Colonic mucosa (tissue), 4 donors: ENCODE data around the gene ARHGAP10. TPM values are rescaled to one million over a fixed set of nuclear protein-coding genes. Genes with fewer than 3 reads are reported as not detected.

Source experiments
- DNase-seq: peaks from one replicate; pipeline ENCODE4 v3.0.0-alpha.2; 2020
- H3K27ac ChIP-seq: fragments of 200-600 bp; one replicate; pipeline ENCODE4 v1.8.0; 2021
- H3K27me3 ChIP-seq: fragments of 200-600 bp; one replicate; pipeline ENCODE4 v1.8.0; 2021
- H3K36me3 ChIP-seq: fragments of 200-600 bp; one replicate; pipeline ENCODE4 v1.8.0; 2021
- H3K4me1 ChIP-seq: fragments of 200-600 bp; one replicate; pipeline ENCODE4 v1.8.0; 2021; ENCODE audit warnings: mild to moderate bottlenecking
- H3K4me3 ChIP-seq: fragments of 200-600 bp; one replicate; pipeline ENCODE4 v1.8.0; 2021
- H3K9ac ChIP-seq, 2 donors: one replicate each; pipeline ENCODE4 v1.7.0; 2013; ENCODE audit warnings: control low read depth in 2 of 2, low read depth in 2 of 2, low read length in 2 of 2
- H3K9me3 ChIP-seq: fragments of 200-600 bp; one replicate; pipeline ENCODE4 v1.8.0; 2021
- CTCF ChIP-seq: fragments of 200-600 bp; IDR thresholded peaks from one replicate; pipeline ENCODE4 v1.8.0; 2022; ENCODE audit warnings: antibody characterized with exemption, mild to moderate bottlenecking
- intact Hi-C: fragments of 100-400 bp; cut with DNase I; formaldehyde crosslinking; loops from one replicate; pipeline ENCODE4 v1.14.1; 2022
- total RNA-seq, 2 donors: library from RNA; stranded (reverse); fragmentation: NEBNext Ultra II Directional in 1 of 2; extraction: Animal tissue kit (Norgen Biotek cat#: 25700) in 1 of 2; gene quantifications; one replicate each; pipeline ENCODE4 v1.2.1, GENCODE V29; 2021
- donor health status: healthy.
- donor health status: DM: no; HTN: no; CAD: no.
- donor health status: DM: no; HTN: no; CAD: no.

Gene ARHGAP10
- total RNA-seq, 2 donors from 2014 or later: 4.4 to 7.1 TPM

- H3K27me3 ChIP-seq: no peaks in the 10 kb centered on the region
- intact Hi-C loops: no loop called here
- TF ChIP-seq CTCF: no peak
- H3K9ac ChIP-seq: no peak overlapping the region
- no peak for DNase-seq
- H3K4me1 ChIP-seq: no peaks in the 10 kb centered on the region
- no peaks in the 10 kb centered on the region for H3K9me3 ChIP-seq
- H3K36me3 ChIP-seq: no peaks in the 10 kb centered on the region
- no peak overlapping the region for H3K4me3 ChIP-seq
- H3K27ac ChIP-seq: no peak overlapping the region
Observed at GRCh38 chr4:147691820-147692219, 40.1 kb upstream of the ARHGAP10 start.

GRCh38 chr4:147693218-147693617 is 38.7 kb upstream of the ARHGAP10 start:
- H3K4me1 ChIP-seq: no peaks in the 10 kb centered on the region
- intact Hi-C loops: no loop called here
- no peak overlapping the region for H3K4me3 ChIP-seq
- H3K27ac ChIP-seq: no peak overlapping the region
- no peaks in the 10 kb centered on the region for H3K36me3 ChIP-seq
- no peak for DNase-seq
- no peak overlapping the region for H3K9ac ChIP-seq
- H3K27me3 ChIP-seq: no peaks in the 10 kb centered on the region
- no peak for TF ChIP-seq CTCF
- H3K9me3 ChIP-seq: no peaks in the 10 kb centered on the region

GRCh38 chr4:147696866-147697265 is 35.0 kb upstream of the ARHGAP10 start:
- TF ChIP-seq CTCF: no peak

GRCh38 chr4:147704846-147705245 is 27.0 kb upstream of the ARHGAP10 start:
- no peak for DNase-seq

More at GRCh38 chr4:147696866-147697265, 35.0 kb upstream of the ARHGAP10 start:
- no peak overlapping the region for H3K4me3 ChIP-seq
- H3K9me3 ChIP-seq: no peaks in the 10 kb centered on the region
- H3K27ac ChIP-seq: no peak overlapping the region
- H3K27me3 ChIP-seq: no peaks in the 10 kb centered on the region
- intact Hi-C loops: no loop called here
- DNase-seq: no peak
- H3K36me3 ChIP-seq: no peaks in the 10 kb centered on the region
- H3K9ac ChIP-seq: no peak overlapping the region
- no peaks in the 10 kb centered on the region for H3K4me1 ChIP-seq

GRCh38 chr4:147707892-147708672 is 23.8 kb upstream of the ARHGAP10 start:
- TF ChIP-seq CTCF: peak; percentile 84
- peak; percentile 49 for DNase-seq
- no peak overlapping the region for H3K27ac ChIP-seq
- no peaks in the 10 kb centered on the region for H3K4me1 ChIP-seq
- H3K9ac ChIP-seq: no peak overlapping the region
- H3K9me3 ChIP-seq: no peaks in the 10 kb centered on the region
- no peaks in the 10 kb centered on the region for H3K36me3 ChIP-seq
- no peaks in the 10 kb centered on the region for H3K27me3 ChIP-seq
- intact Hi-C loops: loop anchor here (2.0 kb wide), 1 partner anchor 159 kb away; no protein-coding TSS in a partner anchor
- no peak overlapping the region for H3K4me3 ChIP-seq

More at GRCh38 chr4:147704846-147705245, 27.0 kb upstream of the ARHGAP10 start:
- Histone ChIP-seq H3K27ac (no peak overlapping the region), H3K27me3 (no peaks in the 10 kb centered on the region), H3K4me1 (no peaks in the 10 kb centered on the region), H3K9ac (no peak overlapping the region), H3K9me3 (no peaks in the 10 kb centered on the region), H3K36me3 (no peaks in the 10 kb centered on the region), H3K4me3 (no peak overlapping the region)
- intact Hi-C loops: no loop called here
- TF ChIP-seq CTCF: no peak
